CD4-positive, alpha-beta T cell treated with Interferon alpha-2 for 1 hour (primary cell): Measurements from ENCODE around the gene NRDE2.

Source experiments
- DNase-seq, 2 donors: peaks; one replicate each; pipeline ENCODE4 v3.0.0-alpha.2; 2020 to 2022

Gene NRDE2, protein sequence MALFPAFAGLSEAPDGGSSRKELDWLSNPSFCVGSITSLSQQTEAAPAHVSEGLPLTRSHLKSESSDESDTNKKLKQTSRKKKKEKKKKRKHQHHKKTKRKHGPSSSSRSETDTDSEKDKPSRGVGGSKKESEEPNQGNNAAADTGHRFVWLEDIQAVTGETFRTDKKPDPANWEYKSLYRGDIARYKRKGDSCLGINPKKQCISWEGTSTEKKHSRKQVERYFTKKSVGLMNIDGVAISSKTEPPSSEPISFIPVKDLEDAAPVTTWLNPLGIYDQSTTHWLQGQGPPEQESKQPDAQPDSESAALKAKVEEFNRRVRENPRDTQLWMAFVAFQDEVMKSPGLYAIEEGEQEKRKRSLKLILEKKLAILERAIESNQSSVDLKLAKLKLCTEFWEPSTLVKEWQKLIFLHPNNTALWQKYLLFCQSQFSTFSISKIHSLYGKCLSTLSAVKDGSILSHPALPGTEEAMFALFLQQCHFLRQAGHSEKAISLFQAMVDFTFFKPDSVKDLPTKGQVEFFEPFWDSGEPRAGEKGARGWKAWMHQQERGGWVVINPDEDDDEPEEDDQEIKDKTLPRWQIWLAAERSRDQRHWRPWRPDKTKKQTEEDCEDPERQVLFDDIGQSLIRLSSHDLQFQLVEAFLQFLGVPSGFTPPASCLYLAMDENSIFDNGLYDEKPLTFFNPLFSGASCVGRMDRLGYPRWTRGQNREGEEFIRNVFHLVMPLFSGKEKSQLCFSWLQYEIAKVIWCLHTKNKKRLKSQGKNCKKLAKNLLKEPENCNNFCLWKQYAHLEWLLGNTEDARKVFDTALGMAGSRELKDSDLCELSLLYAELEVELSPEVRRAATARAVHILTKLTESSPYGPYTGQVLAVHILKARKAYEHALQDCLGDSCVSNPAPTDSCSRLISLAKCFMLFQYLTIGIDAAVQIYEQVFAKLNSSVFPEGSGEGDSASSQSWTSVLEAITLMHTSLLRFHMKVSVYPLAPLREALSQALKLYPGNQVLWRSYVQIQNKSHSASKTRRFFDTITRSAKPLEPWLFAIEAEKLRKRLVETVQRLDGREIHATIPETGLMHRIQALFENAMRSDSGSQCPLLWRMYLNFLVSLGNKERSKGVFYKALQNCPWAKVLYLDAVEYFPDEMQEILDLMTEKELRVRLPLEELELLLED

DNA sequence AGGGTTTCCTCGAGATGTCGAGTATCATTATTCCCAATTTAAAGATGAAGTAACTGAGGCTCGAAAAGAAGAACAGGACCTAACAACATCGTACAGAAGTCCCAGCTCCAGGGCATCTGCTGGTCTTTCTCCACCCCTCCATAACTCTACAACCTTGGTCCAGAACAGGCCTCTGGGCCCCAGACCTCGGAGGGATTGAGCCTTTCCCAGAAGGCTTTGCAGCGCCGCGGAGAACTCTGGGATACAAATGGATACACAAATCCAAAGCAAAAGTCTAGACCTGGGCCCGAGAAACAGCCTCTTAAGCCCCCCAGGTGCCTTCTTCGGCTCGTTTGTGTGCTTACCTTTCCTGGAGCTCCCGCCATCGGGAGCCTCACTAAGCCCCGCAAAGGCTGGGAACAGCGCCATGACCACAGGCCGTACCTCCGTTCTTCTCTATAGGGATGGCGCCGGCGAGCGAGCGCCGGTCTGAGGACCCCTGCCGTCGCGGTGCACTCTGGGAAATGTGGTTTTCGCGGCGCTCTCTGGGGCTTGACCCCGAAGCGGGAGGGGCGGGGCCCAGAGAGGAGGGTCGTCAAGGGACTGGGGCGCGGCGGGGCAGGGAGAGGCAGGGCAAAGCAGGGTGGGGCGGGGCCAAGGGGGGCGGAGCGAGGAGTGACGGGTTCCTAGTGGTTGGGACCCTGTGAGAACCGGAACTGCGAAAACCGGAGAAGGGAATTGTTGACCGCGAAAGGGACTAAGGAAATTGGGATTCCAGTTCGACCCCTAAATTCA is at the start of gene NRDE2:
Gene NRDE2 (minus strand): TSS at position 445 of the 774 bp plus-strand sequence. CDS start 37 bp downstream, at position 408.
- peak; percentile 95 for DNase-seq

DNA sequence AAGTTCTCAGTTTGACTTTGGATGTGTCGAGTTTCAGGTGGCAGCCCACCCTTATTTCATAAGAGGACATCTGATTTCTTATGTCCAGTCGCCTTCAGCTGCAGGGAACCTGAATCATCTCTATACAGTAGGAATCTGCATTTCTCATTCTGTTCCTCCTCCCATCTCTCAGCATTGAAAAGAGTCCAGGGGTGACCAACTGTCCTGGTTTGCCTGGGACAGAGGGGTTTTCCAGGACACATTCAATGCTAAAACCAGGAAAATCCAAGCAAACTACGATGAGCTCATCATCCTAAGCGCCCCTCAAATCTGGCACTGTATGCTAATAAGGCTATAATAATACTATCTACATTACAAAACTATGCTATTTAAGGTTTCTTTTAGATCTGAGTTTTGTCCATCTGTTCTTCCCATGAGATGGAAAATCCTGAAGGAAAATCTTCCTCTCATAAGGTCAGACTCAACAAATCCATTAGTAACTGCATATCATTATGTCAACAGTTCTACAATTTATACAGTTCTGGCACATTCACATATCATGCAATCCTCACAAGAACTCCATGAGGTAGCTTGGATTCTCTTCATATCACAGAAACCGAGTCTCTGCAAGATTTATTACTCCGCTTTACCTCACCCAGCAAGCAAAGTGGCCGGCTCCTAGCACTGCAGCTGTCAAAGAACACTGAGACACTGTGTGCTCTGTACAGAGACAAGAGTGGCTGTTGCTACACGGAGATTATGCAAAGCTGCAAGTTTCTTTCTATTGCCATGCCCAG is 49.5 kb upstream of the NRDE2 start:
- DNase-seq = no peak

DNA sequence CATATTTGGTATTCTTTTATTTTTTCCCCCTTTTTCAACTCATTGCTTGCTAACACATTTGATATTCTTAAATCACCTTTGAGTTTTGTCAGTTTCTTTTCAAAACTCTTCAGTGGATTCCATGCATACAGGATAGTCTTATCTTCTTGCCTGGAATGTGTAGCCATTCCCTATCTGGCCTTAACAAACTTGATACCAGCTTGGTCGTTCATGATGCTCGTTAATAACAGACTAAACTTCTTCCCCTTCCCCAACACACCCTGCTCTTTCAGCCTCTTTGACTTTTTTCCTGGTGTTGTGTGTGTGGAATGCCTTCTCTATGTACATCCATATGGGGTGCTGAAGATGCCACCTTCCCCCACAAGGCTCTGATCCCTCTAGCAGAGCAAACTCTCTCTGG is 47.4 kb upstream of the NRDE2 start:
- no peak for DNase-seq

DNA sequence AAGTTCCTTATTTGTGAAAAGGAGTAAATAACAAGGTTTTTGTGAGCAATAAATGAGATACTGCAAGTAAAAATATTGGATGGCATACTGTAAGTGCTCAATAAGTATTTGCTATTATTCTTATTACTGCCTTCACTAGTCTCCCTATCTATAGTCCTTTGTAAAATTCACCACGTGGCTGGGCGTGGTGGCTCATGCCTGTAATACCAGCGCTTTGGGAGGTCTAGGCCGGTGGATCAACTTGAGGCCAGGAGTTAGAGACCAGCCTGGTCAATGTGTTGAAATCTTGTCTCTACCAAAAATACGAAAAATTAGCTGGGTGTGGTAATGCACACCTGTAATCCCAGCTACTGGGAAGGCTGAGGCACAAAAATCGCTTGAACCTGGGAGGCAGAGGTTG is 46.5 kb upstream of the NRDE2 start:
- DNase-seq = no peak

DNA sequence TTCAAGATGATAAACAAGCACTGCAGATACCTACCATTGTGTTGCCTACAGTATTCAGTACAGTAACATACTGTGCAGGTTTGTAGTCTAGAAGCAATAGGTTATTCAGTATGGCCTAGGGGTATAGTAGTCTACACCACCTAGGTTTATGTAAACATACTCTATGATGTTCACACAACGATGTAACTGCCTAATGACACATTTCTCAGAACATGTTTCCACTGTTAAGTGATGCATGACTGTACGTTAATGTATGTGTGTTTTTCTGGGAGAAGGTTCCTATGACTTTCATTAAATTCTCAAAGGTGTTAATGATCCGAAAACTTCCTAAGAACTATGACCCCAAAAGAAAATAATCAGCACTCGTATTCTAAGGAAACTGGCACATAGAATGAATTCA is 44.2 kb upstream of the NRDE2 start:
- DNase-seq = no peak

DNA sequence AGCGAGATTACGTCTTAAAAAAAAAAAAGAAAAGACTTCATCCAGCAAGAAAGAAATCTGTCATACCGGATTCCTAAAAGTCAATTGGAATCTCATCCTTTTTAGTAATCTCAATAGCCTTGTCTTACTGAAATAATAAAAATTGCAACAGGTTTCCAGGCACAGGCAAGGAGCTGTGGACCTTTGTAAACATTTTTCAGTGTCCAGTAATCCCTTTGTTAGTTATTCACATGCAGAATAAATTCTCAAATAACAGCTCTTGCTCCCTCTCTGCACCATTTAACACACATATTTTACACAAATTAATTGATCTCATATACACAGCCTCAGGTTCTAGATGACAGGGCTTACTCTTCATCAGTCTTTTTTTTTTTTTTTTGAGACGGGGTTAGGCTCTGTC is 43.1 kb upstream of the NRDE2 start:
- no peak for DNase-seq

DNA sequence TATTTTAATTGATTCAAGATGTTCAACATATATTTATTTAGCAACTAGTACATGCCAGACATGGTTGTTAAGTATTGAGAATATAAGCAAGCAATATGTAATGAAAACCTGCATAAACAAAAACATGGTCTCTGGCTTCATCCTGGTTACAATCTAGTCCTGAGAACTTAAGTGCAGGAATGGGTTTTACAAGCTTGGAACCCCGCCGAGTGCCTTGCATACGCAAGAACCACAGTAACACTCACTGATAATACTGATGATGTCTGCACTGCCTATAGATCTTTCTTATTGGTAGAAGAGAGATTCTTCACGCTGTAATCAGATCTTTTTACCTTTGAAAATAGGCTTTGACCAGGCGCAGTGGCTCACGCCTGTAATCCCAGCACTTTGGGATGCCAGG is 42.1 kb upstream of the NRDE2 start:
- no peak for DNase-seq

DNA sequence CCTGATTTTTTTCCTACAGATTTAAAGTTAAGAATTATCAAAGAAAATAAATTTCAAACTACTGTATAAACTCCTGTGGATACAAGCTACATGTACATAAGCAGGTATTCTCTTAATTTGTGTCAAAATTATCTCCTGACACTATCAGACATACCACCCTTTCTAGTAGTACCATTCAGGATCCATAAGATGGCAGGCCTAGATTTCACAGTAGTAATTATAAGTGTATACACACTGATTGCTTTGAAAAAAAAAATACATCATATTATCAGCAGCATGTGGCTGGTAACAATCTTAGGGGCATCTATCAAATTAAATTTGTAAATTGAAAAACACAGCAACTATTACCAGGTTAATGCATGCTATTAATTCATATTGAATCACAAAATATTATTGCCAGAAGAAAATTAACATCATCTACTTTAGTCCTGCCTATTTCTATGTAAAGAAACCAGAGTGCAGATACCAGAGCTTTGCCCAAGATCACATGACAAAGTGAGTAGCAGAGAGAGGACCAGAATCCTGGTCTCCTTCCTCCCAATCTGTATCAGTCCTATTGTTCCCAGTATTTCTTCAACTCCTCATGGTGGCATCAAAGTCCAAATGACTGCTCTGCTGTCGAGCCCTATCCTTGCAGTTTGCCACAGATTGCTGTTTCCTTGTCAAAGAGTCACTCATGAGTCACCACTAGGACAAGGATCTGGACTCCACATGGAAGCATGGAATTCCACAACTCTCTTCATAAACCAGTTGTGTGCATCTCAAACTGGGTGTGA is 37.4 kb upstream of the NRDE2 start:
- DNase-seq = peak in 1 of 2 donors; percentile 60

DNA sequence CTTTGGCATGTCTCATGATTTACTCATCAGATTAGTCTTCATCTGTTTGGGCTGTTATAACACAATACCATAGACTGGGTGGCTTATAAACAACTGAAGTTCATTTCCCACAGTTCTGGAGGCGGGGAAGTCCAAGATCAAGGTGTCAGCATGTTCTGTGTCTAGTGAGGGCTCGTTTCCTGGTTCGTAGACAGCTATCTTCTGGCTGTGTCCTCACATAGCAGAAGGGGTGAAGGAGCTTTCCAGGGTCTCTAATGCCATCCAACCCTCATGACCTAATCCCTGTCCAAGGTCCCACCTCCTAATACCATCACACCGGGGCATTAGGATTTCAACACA is 30.8 kb upstream of the NRDE2 start:
- no peak for DNase-seq

DNA sequence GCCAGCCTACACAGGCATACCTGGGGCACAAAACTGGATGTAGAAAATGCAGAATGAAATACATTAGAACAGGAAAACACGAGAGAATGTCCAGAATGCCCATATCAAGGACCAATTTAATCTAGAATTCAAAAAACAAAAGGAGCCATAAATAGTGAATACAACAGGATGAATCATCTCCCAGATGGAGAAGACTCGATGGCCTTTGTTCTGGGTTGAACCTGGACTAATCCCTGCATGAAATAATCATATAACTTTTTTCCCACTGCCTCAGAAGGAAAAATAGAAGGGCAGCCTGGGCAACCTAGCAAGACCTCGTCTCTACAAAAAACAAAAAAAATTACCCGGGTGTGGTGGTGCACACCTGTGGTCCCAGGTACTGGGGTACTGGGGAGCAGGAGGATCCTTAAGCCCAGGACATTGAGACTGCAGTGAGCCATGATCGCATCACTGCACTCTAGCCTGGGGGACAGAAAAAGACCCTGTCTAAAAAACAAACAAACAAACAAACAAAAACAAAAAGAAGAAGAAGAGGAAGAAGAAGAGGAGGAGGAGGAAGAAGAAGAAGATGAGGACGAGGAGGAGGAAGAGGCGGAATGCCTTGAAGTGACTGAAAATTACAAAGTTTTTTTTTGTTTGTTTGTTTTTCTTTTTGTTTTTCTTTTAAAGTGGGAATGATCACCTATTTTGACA is 30.3 kb upstream of the NRDE2 start:
- no peak for DNase-seq

DNA sequence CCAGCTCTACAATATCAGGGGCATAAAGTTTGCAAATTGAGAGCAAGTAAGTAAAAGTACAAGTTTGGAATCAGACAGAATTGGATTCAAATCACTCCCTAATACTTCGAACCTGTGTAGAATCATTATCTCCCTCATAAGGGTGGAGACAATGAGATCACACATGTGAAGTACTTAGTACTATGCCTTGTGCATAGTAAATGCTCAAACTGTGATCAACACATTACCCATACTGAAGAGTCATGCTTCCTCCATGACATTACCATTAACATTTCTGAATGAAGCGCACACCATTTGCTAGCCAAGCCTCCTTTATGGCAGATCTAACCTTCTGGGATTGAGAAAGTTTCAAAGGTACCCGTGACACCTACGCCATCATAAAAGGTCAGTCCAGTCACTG is 26.6 kb upstream of the NRDE2 start:
- no peak for DNase-seq

DNA sequence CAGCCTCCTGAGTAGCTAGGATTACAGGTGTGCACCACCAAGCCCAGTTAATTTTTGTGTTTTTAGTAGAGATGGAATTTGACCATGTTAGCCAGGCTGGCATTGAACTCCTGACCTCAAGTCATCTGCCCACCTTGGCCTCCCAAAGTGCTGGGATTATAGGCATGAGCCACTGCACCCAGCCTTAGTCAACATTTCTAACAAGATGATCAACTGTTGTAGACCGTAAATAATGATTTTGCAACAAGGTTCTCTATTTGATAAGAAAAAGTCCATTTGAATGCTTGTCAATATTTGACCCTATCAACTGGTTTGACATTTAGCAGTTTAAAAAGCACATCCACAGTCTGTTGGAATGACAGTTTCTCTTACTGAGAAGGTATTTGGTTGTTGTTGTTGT is 25.2 kb upstream of the NRDE2 start:
- DNase-seq = no peak

DNA sequence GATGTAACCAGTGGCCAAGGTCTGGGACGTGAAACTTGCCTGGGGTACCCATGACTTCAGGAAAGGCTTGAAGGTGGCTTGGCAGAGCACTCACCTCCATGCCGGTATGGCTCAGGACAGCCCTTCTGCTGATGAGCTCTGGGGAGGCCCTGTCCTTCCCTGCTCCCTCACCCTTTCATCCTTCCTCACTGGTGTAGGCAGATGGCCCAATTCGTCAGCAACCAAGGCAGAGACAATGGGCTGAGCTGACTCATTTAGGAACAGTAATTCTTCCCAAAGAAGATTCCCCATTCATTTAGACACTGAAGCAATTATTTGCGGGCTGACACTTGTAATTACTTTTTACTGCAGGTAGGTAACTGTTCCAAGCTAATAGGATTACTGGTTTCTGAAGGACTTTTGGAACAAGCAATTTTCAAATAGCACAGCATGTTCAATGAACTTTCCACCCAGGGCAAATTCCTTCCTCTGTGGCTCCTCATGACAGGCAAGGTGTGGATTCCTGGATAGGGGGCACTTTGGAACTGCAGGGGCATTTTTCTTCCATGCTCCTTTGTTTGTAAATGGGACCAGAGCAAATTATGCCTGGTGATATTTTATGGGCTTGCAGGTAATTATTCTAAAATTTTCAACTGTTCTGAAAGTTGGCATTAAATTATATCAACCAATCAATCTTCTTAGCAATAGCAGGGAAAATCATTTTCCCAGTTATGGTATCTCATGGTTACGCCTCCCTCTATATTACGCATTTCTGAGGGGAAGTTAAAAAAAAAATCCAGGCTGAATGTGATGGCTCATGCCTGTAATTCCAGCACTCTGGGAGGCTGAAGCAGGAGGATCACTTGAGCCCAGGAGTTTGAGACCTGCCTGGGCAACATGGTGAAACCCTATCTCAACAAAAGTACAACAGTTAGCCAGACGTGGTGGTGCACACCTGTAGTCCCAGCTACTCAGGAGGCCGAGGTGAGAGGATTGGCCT is 24.1 kb upstream of the NRDE2 start:
- no peak for DNase-seq

DNA sequence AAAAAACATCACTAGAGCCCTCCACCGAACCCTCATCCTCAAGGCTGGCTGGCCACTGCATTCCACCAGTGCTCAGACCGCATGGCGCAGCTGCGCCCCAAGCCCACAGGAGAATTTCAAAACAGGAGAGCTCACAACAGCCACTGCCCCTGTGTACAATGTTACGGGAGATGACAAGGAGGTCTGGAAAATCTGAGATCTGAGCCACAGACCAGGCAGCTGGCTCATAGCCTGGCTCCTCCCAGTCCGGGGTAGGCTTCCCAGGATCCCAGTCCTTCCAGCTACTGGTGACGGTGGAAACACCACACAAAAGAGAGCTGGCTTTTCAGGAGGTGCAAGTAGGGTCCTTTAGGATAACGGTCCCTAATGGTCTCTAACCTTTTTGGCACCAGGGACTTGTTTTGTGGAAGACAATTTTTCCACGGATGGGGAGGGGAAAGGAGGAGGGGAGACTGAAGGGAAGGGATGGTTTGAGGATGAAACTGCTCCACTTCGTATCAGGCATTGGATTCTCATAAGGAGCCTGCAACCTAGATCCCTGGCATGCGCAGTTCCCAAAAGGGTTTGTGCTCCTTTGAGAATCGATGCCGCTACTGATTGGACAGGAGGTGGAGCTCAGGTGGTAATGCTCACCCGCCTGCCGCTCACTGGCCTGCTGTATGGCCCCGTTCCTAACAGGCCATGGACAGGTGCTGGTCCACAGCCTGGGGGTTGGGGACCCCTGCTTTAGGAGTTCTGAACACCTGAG is 23.0 kb upstream of the NRDE2 start:
- no peak for DNase-seq

DNA sequence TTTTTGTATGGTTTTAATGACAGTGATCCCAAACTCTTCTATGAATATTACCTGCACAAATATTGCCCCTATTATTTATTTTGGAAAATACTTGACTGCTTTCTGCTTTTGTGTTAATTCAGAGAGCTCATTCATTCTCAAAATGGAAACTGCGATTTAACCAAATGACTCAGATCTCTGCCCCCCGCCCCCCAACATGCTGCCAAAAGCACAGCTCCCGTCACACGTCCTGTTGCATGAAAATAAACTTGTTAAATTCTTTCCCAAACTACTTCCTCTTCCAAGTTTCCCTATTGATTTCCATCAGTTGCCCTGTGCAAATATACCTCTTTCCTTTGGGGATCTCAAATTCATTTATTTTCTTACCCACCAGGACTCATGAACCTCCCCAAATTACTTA is 18.0 kb upstream of the NRDE2 start:
- no peak for DNase-seq

DNA sequence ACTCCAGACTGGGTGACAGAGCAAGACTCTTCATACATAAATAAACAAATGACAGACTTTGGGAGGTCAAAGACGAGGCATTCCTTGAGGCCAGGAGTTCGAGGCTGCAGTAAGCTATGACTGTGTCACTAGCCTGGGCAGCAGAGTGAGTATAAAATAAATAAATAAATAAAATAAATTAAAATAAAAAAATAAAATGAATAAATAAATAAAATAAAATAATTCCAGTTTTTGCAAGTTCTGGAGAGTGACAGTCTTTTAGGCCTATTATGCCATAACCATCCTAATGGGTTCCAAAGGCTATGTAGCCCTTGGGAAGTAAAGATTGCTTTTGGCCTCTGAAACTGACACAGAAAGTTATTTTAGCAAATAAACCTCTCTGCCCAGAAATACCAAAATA is 16.5 kb upstream of the NRDE2 start:
- no peak for DNase-seq

DNA sequence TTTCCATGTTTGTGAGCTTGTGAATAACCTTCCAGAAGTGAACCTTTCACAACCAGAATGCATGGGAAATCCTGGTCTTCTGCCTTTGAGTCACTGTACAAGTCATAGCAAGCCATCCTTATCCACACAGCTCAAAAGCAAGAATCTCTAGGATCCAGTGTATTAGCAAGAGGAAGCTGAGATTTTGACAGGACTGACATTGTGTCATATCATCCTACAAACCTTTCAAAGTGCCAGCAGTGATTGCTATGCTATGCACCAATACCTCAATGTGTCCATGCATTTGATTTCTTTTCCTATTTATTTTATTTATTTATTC is 13.5 kb upstream of the NRDE2 start:
- DNase-seq = no peak

DNA sequence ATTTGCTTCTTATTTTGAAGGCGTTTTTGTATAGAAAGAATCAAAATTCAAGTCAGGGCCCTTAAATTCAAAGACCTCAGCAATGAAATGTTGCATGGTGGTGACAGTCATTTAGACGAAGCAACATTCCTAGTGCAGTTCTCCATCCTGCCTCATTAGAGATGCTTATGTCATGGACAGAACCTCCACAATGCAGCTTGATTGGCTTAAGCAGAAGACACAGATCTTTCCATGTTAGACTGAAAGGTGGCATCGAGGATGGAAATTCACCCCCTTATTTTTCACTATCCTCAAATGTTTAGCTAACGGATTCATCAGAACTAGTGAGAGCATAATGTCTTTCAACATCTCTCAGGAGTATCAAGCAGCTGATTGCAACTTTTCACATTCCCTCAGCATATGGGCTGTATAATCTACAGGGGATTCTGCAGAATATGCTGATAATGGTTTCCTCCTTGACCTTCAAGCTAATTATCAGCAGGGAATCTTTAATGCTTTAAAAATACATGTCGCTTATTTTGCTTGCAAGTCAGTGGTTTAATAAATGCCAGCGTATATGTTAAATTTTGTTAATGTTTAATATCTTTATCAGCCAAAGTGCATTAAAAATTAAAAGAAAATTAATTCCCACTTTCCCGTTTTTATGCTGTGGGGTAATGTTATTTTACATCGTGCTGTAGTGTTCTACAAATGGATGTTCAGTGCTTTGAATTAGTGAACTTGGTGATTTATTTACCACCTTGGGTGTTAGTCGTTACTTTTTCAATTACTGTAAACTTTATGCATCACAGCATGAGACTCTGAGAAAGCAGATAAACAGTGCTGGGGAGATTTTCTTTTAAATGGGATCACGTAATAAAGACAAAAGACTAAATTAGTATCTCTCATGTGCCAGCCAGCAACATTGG is 12.8 kb upstream of the NRDE2 start:
- DNase-seq = no peak
